HEK293 (cell line): ENCODE measurements around the gene RECK.

Experiments used
- CTCF ChIA-PET: fragments of 350-600 bp; formaldehyde crosslinking; extraction: SDS; loops from one replicate; lab custom pipeline; 2021; ENCODE audit warnings: antibody characterized with exemption; lab: Yijun Ruan, JAX
- POLR2A ChIA-PET: fragments of 300-600 bp; formaldehyde crosslinking; extraction: SDS; loops from one replicate; lab custom pipeline; 2020; ENCODE audit warnings: antibody characterized with exemption, inconsistent platforms; lab: Yijun Ruan, JAX
- H3K27ac ChIP-seq: fragments of 200-500 bp; sonication (Bioruptor generic); 2 replicates; pipeline ENCODE4 v1.5.1; 2014; ENCODE audit warnings: low read depth, low read length, control low read depth, inconsistent platforms; ENCODE audit errors: extremely low read depth
- H3K36me3 ChIP-seq, 2 experiments: fragments of 200-500 bp in 1 of 2; sonication (Bioruptor generic) in 1 of 2; 1 replicate in 1 of 2; 2 replicates in 1 of 2; pipeline ENCODE4 v1.5.1; 2014 to 2017; ENCODE audit warnings: inconsistent platforms in 2 of 2, low read length in 2 of 2; ENCODE audit not compliant: control insufficient read depth in 2 of 2, insufficient read depth in 1 of 2
- H3K4me1 ChIP-seq: fragments of 200-500 bp; sonication (Bioruptor generic); 2 replicates; pipeline ENCODE4 v1.5.1; 2014; ENCODE audit warnings: mild to moderate bottlenecking, low read length, inconsistent platforms; ENCODE audit not compliant: control insufficient read depth, insufficient read depth
- H3K4me3 ChIP-seq: 2 replicates; pipeline ENCODE4 v1.5.1; 2011; ENCODE audit warnings: low read depth, mild to moderate bottlenecking, control low read depth, low read length, moderate library complexity
- H3K9me3 ChIP-seq: fragments of 200-500 bp; sonication (Bioruptor generic); 2 replicates; pipeline ENCODE4 v1.5.1; 2014; ENCODE audit warnings: low read depth, low read length, inconsistent platforms; ENCODE audit not compliant: control insufficient read depth, insufficient read depth
- GFI1B ChIP-seq: fragments of 450-650 bp; formaldehyde crosslinking; IDR thresholded peaks from 2 replicates; pipeline ENCODE4 v1.5.1; 2016; ENCODE audit warnings: missing biosample characterization, missing genetic modification characterization
- HOXC10 ChIP-seq: sonication (generic); formaldehyde crosslinking; IDR thresholded peaks from 2 replicates; pipeline ENCODE4 v1.8.1; 2023; ENCODE audit warnings: mild to moderate bottlenecking, missing genetic modification reagents
- KLF17 ChIP-seq: fragments of 450-650 bp; formaldehyde crosslinking; IDR thresholded peaks from 2 replicates; pipeline ENCODE4 v1.5.1; 2016; ENCODE audit warnings: missing biosample characterization, missing genetic modification characterization
- MYNN ChIP-seq: fragments of 450-650 bp; formaldehyde crosslinking; IDR thresholded peaks from 2 replicates; pipeline ENCODE4 v1.5.1; 2016; ENCODE audit warnings: missing biosample characterization, missing genetic modification characterization, borderline replicate concordance
- MZF1 ChIP-seq: fragments of 450-650 bp; formaldehyde crosslinking; IDR thresholded peaks from 2 replicates; pipeline ENCODE4 v1.5.1; 2017; ENCODE audit warnings: missing biosample characterization, missing genetic modification characterization, borderline replicate concordance
- PBX3 ChIP-seq: sonication (generic); formaldehyde crosslinking; IDR thresholded peaks from 2 replicates; pipeline ENCODE4 v1.8.1; 2022; ENCODE audit warnings: mild to moderate bottlenecking, moderate library complexity, missing genetic modification reagents
- SALL2 ChIP-seq: fragments of 450-650 bp; formaldehyde crosslinking; IDR thresholded peaks from 2 replicates; pipeline ENCODE4 v1.5.0; 2017; ENCODE audit warnings: missing biosample characterization, mild to moderate bottlenecking, missing genetic modification characterization, borderline replicate concordance
- SCRT1 ChIP-seq: fragments of 450-650 bp; formaldehyde crosslinking; IDR thresholded peaks from 2 replicates; pipeline ENCODE4 v1.5.1; 2016; ENCODE audit warnings: missing biosample characterization, missing genetic modification characterization, borderline replicate concordance
- SP3 ChIP-seq: fragments of 450-650 bp; formaldehyde crosslinking; IDR thresholded peaks from 2 replicates; pipeline ENCODE4 v1.5.1; 2016; ENCODE audit warnings: missing biosample characterization, missing genetic modification characterization
- ZBTB10 ChIP-seq: fragments of 450-650 bp; formaldehyde crosslinking; IDR thresholded peaks from 2 replicates; pipeline ENCODE4 v1.5.1; 2016; ENCODE audit warnings: missing biosample characterization, missing genetic modification characterization
- ZFHX2 ChIP-seq: fragments of 450-650 bp; formaldehyde crosslinking; conservative IDR thresholded peaks from 2 replicates; pipeline ENCODE4 v1.5.1; 2016; ENCODE audit warnings: missing biosample characterization, missing genetic modification characterization
- ZNF10 ChIP-seq: fragments of 450-650 bp; formaldehyde crosslinking; IDR thresholded peaks from 2 replicates; pipeline ENCODE4 v1.5.1; 2017; ENCODE audit warnings: missing biosample characterization, missing genetic modification characterization
- ZNF133 ChIP-seq: fragments of 450-650 bp; formaldehyde crosslinking; IDR thresholded peaks from 2 replicates; pipeline ENCODE4 v1.5.1; 2016; ENCODE audit warnings: missing biosample characterization, missing genetic modification characterization
- ZNF146 ChIP-seq: fragments of 450-650 bp; formaldehyde crosslinking; IDR thresholded peaks from 2 replicates; pipeline ENCODE4 v1.5.1; 2016; ENCODE audit warnings: missing biosample characterization, missing genetic modification characterization
- ZNF214 ChIP-seq: fragments of 450-650 bp; formaldehyde crosslinking; IDR thresholded peaks from 2 replicates; pipeline ENCODE4 v1.5.1; 2017; ENCODE audit warnings: missing biosample characterization, mild to moderate bottlenecking, missing genetic modification characterization, borderline replicate concordance
- ZNF404 ChIP-seq: fragments of 450-650 bp; formaldehyde crosslinking; IDR thresholded peaks from 2 replicates; pipeline ENCODE4 v1.5.1; 2017; ENCODE audit warnings: missing biosample characterization, missing genetic modification characterization
- ZNF433 ChIP-seq: fragments of 450-650 bp; formaldehyde crosslinking; IDR thresholded peaks from 2 replicates; pipeline ENCODE4 v1.5.1; 2016; ENCODE audit warnings: missing biosample characterization, missing genetic modification characterization, low read depth
- ZNF501 ChIP-seq: fragments of 450-650 bp; formaldehyde crosslinking; IDR thresholded peaks from 2 replicates; pipeline ENCODE4 v1.5.1; 2016; ENCODE audit warnings: missing biosample characterization, missing genetic modification characterization
- ZNF513 ChIP-seq: fragments of 450-650 bp; IDR thresholded peaks from 2 replicates; pipeline ENCODE4 v1.5.1; 2018; ENCODE audit warnings: missing biosample characterization, missing genetic modification characterization
- ZNF530 ChIP-seq: fragments of 450-650 bp; formaldehyde crosslinking; IDR thresholded peaks from 2 replicates; pipeline ENCODE4 v1.5.1; 2016; ENCODE audit warnings: low read depth, missing biosample characterization, missing genetic modification characterization
- ZNF707 ChIP-seq: fragments of 450-650 bp; formaldehyde crosslinking; IDR thresholded peaks from 2 replicates; pipeline ENCODE4 v1.5.1; 2016; ENCODE audit warnings: missing biosample characterization, missing genetic modification characterization
- ZNF747 ChIP-seq: fragments of 450-650 bp; formaldehyde crosslinking; IDR thresholded peaks from 2 replicates; pipeline ENCODE4 v1.5.1; 2016; ENCODE audit warnings: missing biosample characterization, missing genetic modification characterization
- ZNF777 ChIP-seq: fragments of 450-650 bp; formaldehyde crosslinking; IDR thresholded peaks from 2 replicates; pipeline ENCODE4 v1.5.1; 2017; ENCODE audit warnings: missing biosample characterization, missing genetic modification characterization, borderline replicate concordance
- ZNF837 ChIP-seq: fragments of 450-650 bp; formaldehyde crosslinking; IDR thresholded peaks from 2 replicates; pipeline ENCODE4 v1.5.1; 2016; ENCODE audit warnings: missing biosample characterization, missing genetic modification characterization
- ZSCAN30 ChIP-seq: fragments of 450-650 bp; IDR thresholded peaks from 2 replicates; pipeline ENCODE4 v1.5.1; 2018; ENCODE audit warnings: missing biosample characterization, mild to moderate bottlenecking, missing genetic modification characterization, moderate library complexity

RECK gene

GRCh38 chr9:36118201-36118600 lies 81.5 kb downstream of the RECK start:
- no peak overlapping the region for H3K4me3 ChIP-seq
- TF ChIP-seq ZNF133 (tag by site-specific recombination) (no peak), ZNF433 (tag by site-specific recombination) (no peak), ZNF777 (tag by site-specific recombination) (no peak), MYNN (tag by site-specific recombination) (no peak), SP3 (tag by site-specific recombination) (no peak), ZFHX2 (tag by site-specific recombination) (no peak), KLF17 (tag by site-specific recombination) (no peak), ZNF513 (tag by site-specific recombination) (no peak), ZNF837 (no peak), ZSCAN30 (tag by site-specific recombination) (no peak), ZNF530 (tag by site-specific recombination) (no peak), ZNF404 (tag by site-specific recombination) (no peak)
- H3K36me3 ChIP-seq = peaks cover 0 to 38% of the 10 kb centered on the region in 2 experiments; a peak in 2 of 3 replicates
- no peaks in the 10 kb centered on the region for H3K4me1 ChIP-seq
- H3K27ac ChIP-seq = no peak overlapping the region
- H3K9me3 ChIP-seq = no peaks in the 10 kb centered on the region
- ChIA-PET POLR2A (no interaction called here), CTCF (interaction anchor here (0.6 to 2.7 kb wide), 3 partner anchors 16 to 155 kb away, joined by 6 to 15 read pairs (median 8); no protein-coding TSS in a partner anchor)

- CTCF ChIA-PET = interaction anchor here (0.9 to 2.7 kb wide), 2 partner anchors 16 to 48 kb away, joined by 6 to 15 read pairs; no protein-coding TSS in a partner anchor
- POLR2A ChIA-PET = no interaction called here
- TF ChIP-seq HOXC10 = no peak
- no peak for TF ChIP-seq ZNF10
- no peak for TF ChIP-seq ZNF146 (tag by site-specific recombination)
- H3K9me3 ChIP-seq = no peaks in the 10 kb centered on the region
- peaks cover 0 to 38% of the 10 kb centered on the region in 2 experiments; a peak in 2 of 3 replicates for H3K36me3 ChIP-seq
- H3K4me1 ChIP-seq = no peaks in the 10 kb centered on the region
- no peak overlapping the region for H3K4me3 ChIP-seq
- no peak overlapping the region for H3K27ac ChIP-seq
Observed at GRCh38 chr9:36118706-36119105, 82.0 kb downstream of the RECK start.

- TF ChIP-seq GFI1B (tag by site-specific recombination) = no peak
- no peak for TF ChIP-seq ZNF707 (tag by site-specific recombination)
- TF ChIP-seq SCRT1 (tag by site-specific recombination) = no peak
- no peak for TF ChIP-seq PBX3 (CRISPR knock-in tag)
- no peak for TF ChIP-seq SALL2 (tag by site-specific recombination)
- no peak for TF ChIP-seq ZNF214 (tag by site-specific recombination)
- TF ChIP-seq MZF1 (tag by site-specific recombination) = no peak
- TF ChIP-seq ZNF501 (tag by site-specific recombination) = no peak
- no peak for TF ChIP-seq ZBTB10
- no peak for TF ChIP-seq ZNF747 (tag by site-specific recombination)
- TF ChIP-seq, all 188 proteins: peak for 0
- Histone ChIP-seq H3K36me3 (peaks cover 0 to 38% of the 10 kb centered on the region in 2 experiments; a peak in 2 of 3 replicates), H3K4me1 (no peaks in the 10 kb centered on the region), H3K4me3 (no peak overlapping the region), H3K27ac (no peak overlapping the region), H3K9me3 (no peaks in the 10 kb centered on the region)
- POLR2A ChIA-PET = no interaction called here
- CTCF ChIA-PET = interaction anchor here (1.0 to 2.7 kb wide), 2 partner anchors 8 to 17 kb away, joined by 3 to 15 read pairs; no protein-coding TSS in a partner anchor
Observed at GRCh38 chr9:36119476-36119875, 82.8 kb downstream of the RECK start.
